Colonic mucosa (tissue), 4 donors: ENCODE measurements around the gene OR10A3. TPM values are rescaled to one million over a fixed set of nuclear protein-coding genes. Genes with fewer than 3 reads are reported as not detected.

Experiments
- DNase-seq: peaks from one replicate; pipeline ENCODE4 v3.0.0-alpha.2; 2020
- H3K27ac ChIP-seq: fragments of 200-600 bp; one replicate; pipeline ENCODE4 v1.8.0; 2021
- H3K27me3 ChIP-seq: fragments of 200-600 bp; one replicate; pipeline ENCODE4 v1.8.0; 2021
- H3K36me3 ChIP-seq: fragments of 200-600 bp; one replicate; pipeline ENCODE4 v1.8.0; 2021
- H3K4me1 ChIP-seq: fragments of 200-600 bp; one replicate; pipeline ENCODE4 v1.8.0; 2021; ENCODE audit warnings: mild to moderate bottlenecking
- H3K4me3 ChIP-seq: fragments of 200-600 bp; one replicate; pipeline ENCODE4 v1.8.0; 2021
- H3K9ac ChIP-seq, 2 donors: one replicate each; pipeline ENCODE4 v1.7.0; 2013; ENCODE audit warnings: control low read depth in 2 of 2, low read depth in 2 of 2, low read length in 2 of 2
- H3K9me3 ChIP-seq: fragments of 200-600 bp; one replicate; pipeline ENCODE4 v1.8.0; 2021
- CTCF ChIP-seq: fragments of 200-600 bp; IDR thresholded peaks from one replicate; pipeline ENCODE4 v1.8.0; 2022; ENCODE audit warnings: antibody characterized with exemption, mild to moderate bottlenecking
- intact Hi-C: fragments of 100-400 bp; cut with DNase I; formaldehyde crosslinking; loops from one replicate; pipeline ENCODE4 v1.14.1; 2022
- total RNA-seq, 2 donors: library from RNA; stranded (reverse); fragmentation: NEBNext Ultra II Directional in 1 of 2; extraction: Animal tissue kit (Norgen Biotek cat#: 25700) in 1 of 2; gene quantifications; one replicate each; pipeline ENCODE4 v1.2.1, GENCODE V29; 2021
- donor health status: healthy.
- donor health status: DM: no; HTN: no; CAD: no.
- donor health status: DM: no; HTN: no; CAD: no.

Gene OR10A3
- total RNA-seq, 2 donors from 2014 or later: not detected

- Histone ChIP-seq H3K36me3 (no peaks in the 10 kb centered on the region), H3K9ac (no peak overlapping the region), H3K9me3 (no peaks in the 10 kb centered on the region), H3K4me3 (no peak overlapping the region), H3K27ac (no peak overlapping the region), H3K27me3 (no peaks in the 10 kb centered on the region), H3K4me1 (no peaks in the 10 kb centered on the region)
- DNase-seq: no peak
- intact Hi-C loops: no loop called here
- no peak for TF ChIP-seq CTCF
Observed at GRCh38 chr11:7910286-7910788, 31.2 kb downstream of the OR10A3 start.

GRCh38 chr11:7909585-7910285 lies 31.8 kb downstream of the OR10A3 start:
- Histone ChIP-seq H3K4me3 (no peak overlapping the region), H3K36me3 (no peaks in the 10 kb centered on the region), H3K4me1 (no peaks in the 10 kb centered on the region), H3K9me3 (no peaks in the 10 kb centered on the region), H3K27ac (no peak overlapping the region), H3K27me3 (no peaks in the 10 kb centered on the region), H3K9ac (no peak overlapping the region)
- no peak for TF ChIP-seq CTCF
- no peak for DNase-seq
- intact Hi-C loops: no loop called here

- TF ChIP-seq CTCF: no peak
- intact Hi-C loops: no loop called here
- H3K9me3 ChIP-seq: no peaks in the 10 kb centered on the region
- H3K4me1 ChIP-seq: no peaks in the 10 kb centered on the region
- H3K36me3 ChIP-seq: no peaks in the 10 kb centered on the region
- H3K27ac ChIP-seq: no peak overlapping the region
- no peak overlapping the region for H3K4me3 ChIP-seq
- no peaks in the 10 kb centered on the region for H3K27me3 ChIP-seq
- H3K9ac ChIP-seq: no peak overlapping the region
- DNase-seq: no peak
Observed at GRCh38 chr11:7907121-7907520, 34.4 kb downstream of the OR10A3 start.

GRCh38 chr11:7906481-7906880 lies 35.0 kb downstream of the OR10A3 start:
- no peaks in the 10 kb centered on the region for H3K27me3 ChIP-seq
- H3K4me1 ChIP-seq: no peaks in the 10 kb centered on the region
- no peak overlapping the region for H3K4me3 ChIP-seq
- intact Hi-C loops: no loop called here
- no peaks in the 10 kb centered on the region for H3K36me3 ChIP-seq
- no peaks in the 10 kb centered on the region for H3K9me3 ChIP-seq
- no peak overlapping the region for H3K9ac ChIP-seq
- no peak for TF ChIP-seq CTCF
- DNase-seq: no peak
- H3K27ac ChIP-seq: no peak overlapping the region

- no peak overlapping the region for H3K9ac ChIP-seq
- H3K27ac ChIP-seq: no peak overlapping the region
- no peaks in the 10 kb centered on the region for H3K27me3 ChIP-seq
- H3K4me3 ChIP-seq: no peak overlapping the region
- H3K9me3 ChIP-seq: no peaks in the 10 kb centered on the region
- intact Hi-C loops: no loop called here
- DNase-seq: no peak
- no peak for TF ChIP-seq CTCF
- no peaks in the 10 kb centered on the region for H3K36me3 ChIP-seq
- no peaks in the 10 kb centered on the region for H3K4me1 ChIP-seq
Observed at GRCh38 chr11:7905961-7906429, 35.5 kb downstream of the OR10A3 start.
